PC-9 (cell line): Measurements from ENCODE around the gene CDC42BPG. TPM values are rescaled to one million over a fixed set of nuclear protein-coding genes. Genes with fewer than 3 reads are reported as not detected.

Experiments
- Bru-seq: library from RNA; stranded (reverse); fragments of 400-500 nt; gene quantifications from one replicate; lab custom pipeline; 2021; lab: Mats Ljungman, UMichigan
- BruChase-seq, 2 experiments: library from RNA; stranded (reverse); fragments of 400-500 nt; gene quantifications; one replicate each; lab custom pipeline; 2021; lab: Mats Ljungman, UMichigan
- BruUV-seq: library from RNA; stranded (reverse); fragments of 400-500 nt; replicated peaks from 2 replicates; lab custom pipeline; 2021; lab: Mats Ljungman, UMichigan
- CTCF ChIA-PET: fragments of 300-600 bp; sonication (Branson Sonifier 250); formaldehyde crosslinking; loops from one replicate; lab custom pipeline; 2022; ENCODE audit warnings: antibody characterized with exemption; lab: Charles Lee
- POLR2A ChIA-PET: fragments of 300-600 bp; sonication (Branson Sonifier 250); formaldehyde crosslinking; loops from one replicate; lab custom pipeline; 2022; ENCODE audit warnings: antibody characterized with exemption; ENCODE audit not compliant: unreplicated experiment; lab: Charles Lee
- DNase-seq, 2 experiments: peaks; one replicate each; pipeline versions ENCODE4 v3.0.0 to v3.0.0-alpha.2; 2015 to 2022; ENCODE audit warnings: mixed read lengths in 1 of 2
- H2AFZ ChIP-seq: fragments of 200-600 bp; sonication (generic); 2 replicates; pipeline ENCODE4 v1.8.1; 2017; ENCODE audit warnings: antibody characterized with exemption
- H3F3A ChIP-seq: fragments of 200-600 bp; sonication (generic); 2 replicates; pipeline ENCODE4 v1.8.1; 2017; ENCODE audit warnings: antibody characterized with exemption, mild to moderate bottlenecking, low read depth; ENCODE audit not compliant: insufficient read depth
- H3K27ac ChIP-seq: fragments of 200-600 bp; sonication (generic); 2 replicates; pipeline ENCODE4 v1.6.1; 2016; ENCODE audit warnings: mixed run types
- H3K27me3 ChIP-seq: fragments of 200-600 bp; sonication (generic); 2 replicates; pipeline ENCODE4 v1.6.1; 2016; ENCODE audit warnings: low read depth, mixed run types; ENCODE audit not compliant: insufficient read depth
- H3K36me3 ChIP-seq: fragments of 200-600 bp; sonication (generic); 2 replicates; pipeline ENCODE4 v1.6.1; 2016; ENCODE audit warnings: low read depth, mixed run types
- H3K4me1 ChIP-seq: fragments of 200-600 bp; sonication (generic); replicated peaks from 2 replicates; pipeline ENCODE4 v1.6.1; 2016; ENCODE audit warnings: mixed run types; ENCODE audit not compliant: insufficient read depth
- H3K4me2 ChIP-seq: fragments of 200-600 bp; sonication (generic); 2 replicates; pipeline ENCODE4 v1.6.1; 2017; ENCODE audit warnings: mixed run types
- H3K4me3 ChIP-seq: fragments of 200-600 bp; sonication (generic); 2 replicates; pipeline ENCODE4 v1.6.1; 2016; ENCODE audit warnings: mixed run types
- H3K79me2 ChIP-seq: fragments of 200-600 bp; sonication (generic); 2 replicates; pipeline ENCODE4 v1.6.1; 2017; ENCODE audit warnings: low read depth, mixed run types
- H3K9me2 ChIP-seq: fragments of 200-600 bp; sonication (generic); 2 replicates; pipeline ENCODE4 v1.8.1; 2017; ENCODE audit warnings: mild to moderate bottlenecking; ENCODE audit not compliant: insufficient read depth
- H3K9me3 ChIP-seq: fragments of 200-600 bp; sonication (generic); 2 replicates; pipeline ENCODE4 v1.8.1; 2016; ENCODE audit warnings: low read depth; ENCODE audit not compliant: insufficient read depth
- H4K20me1 ChIP-seq: fragments of 200-600 bp; sonication (generic); 2 replicates; pipeline ENCODE4 v1.8.1; 2017; ENCODE audit not compliant: insufficient read depth
- EZH2 ChIP-seq: fragments of 200-600 bp; sonication (generic); IDR thresholded peaks from 2 replicates; pipeline ENCODE4 v1.8.0; 2017; ENCODE audit warnings: antibody characterized with exemption, low read depth
- intact Hi-C: fragments of 100-400 bp; cut with micrococcal nuclease; formaldehyde crosslinking; loops from one replicate; pipeline ENCODE4 v1.10.0; 2022; ENCODE audit not compliant: unreplicated experiment
- long read RNA-seq: library from polyadenylated mRNA; stranded (forward); transcript quantifications from one replicate; pipeline ENCODE4 v2.0.0, GENCODE V29; 2022
- total RNA-seq: library from RNA; stranded (reverse); gene quantifications from 2 replicates; pipeline ENCODE4 v1.2.3, GENCODE V29; 2021
- TF ChIP-seq, protein P1 (sequence below): fragments of 200-600 bp; sonication (generic); conservative IDR thresholded peaks from 2 replicates; pipeline ENCODE4 v1.6.1; 2017; ENCODE audit warnings: mixed run types, antibody characterized with exemption, mild to moderate bottlenecking, moderate library complexity

The CDC42BPG gene
- total RNA-seq (31.3 and 33.8 TPM in 2 replicates), Bru-seq, nascent RNA (percentile 55 among the genes with signal in this experiment), BruChase-seq, experiment 1, labeled RNA remaining after a 2-hour chase (percentile 64 among the genes with signal in this experiment), BruChase-seq, experiment 2, labeled RNA remaining after a 6-hour chase (percentile 70 among the genes with signal in this experiment)
- long read RNA-seq, partial matches to known transcripts = 5 of 17 reads
- long read RNA-seq, other reads (novel, unspliced or antisense) = 12 of 17 reads

DNA sequence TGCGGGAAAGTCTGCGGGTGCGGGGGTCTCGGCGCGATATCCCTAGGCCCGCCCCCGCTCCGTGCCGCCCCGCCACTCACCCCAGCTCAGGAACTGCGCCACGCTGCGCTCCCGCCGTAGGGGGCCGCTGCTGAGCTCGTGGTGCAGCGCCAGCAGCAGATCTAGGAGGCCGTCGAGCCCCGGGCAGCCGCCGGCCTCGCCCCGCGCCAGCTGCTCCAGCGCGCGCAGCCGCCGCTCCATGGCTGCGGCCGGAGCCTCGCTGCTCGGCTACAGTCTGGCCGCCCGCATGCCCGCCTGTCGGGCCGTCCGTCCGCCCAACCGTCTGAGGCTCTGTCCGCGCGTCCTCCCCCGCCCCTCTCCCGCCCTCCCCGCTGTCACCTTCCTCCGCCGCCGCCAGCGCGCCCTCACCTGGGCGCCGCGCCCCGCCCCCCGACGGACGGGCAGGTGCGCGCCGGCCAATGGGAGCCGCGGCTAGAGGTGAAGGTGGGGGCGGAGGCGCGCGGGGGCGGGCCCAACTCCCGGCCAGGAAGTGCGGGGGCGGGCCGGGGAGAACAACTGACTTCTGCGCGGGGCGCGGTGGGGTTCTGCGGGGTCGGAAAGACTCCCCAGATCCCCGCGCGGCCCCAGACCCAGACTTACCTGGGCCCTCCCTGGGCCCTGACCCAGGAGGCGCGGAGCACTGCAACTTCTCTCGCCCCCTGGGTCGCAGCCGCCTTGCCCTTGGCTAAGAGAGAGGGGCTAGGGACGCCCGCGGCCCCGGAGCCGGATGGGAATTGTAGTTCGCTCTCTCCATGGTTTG is at the start of gene CDC42BPG:
Gene CDC42BPG (minus strand): TSS at position 324 of the 799 bp plus-strand sequence. CDS start 84 bp downstream, at position 240.
- peak; percentile 73 to 94 for DNase-seq
- Histone ChIP-seq H3K9me3 (no peaks in the 10 kb centered on the region), H2AFZ (peak within 1 kb of the TSS; percentile 87), H3K79me2 (peaks cover 10% of the 10 kb centered on the region), H3F3A (peaks cover 61% of the 10 kb centered on the region; the same call in 1 of the 2 replicates), H3K9me2 (no peaks in the 10 kb centered on the region), H3K4me2 (peak within 1 kb of the TSS; percentile 82), H3K27ac (peak within 1 kb of the TSS; percentile 79), H3K36me3 (no peaks in the 10 kb centered on the region), H3K27me3 (no peaks in the 10 kb centered on the region), H3K4me1 (peaks cover 56% of the 10 kb centered on the region), H3K4me3 (peak within 1 kb of the TSS; percentile 72), H4K20me1 (no peaks in the 10 kb centered on the region)
- TF ChIP-seq EZH2 = no peak
- TF ChIP-seq, protein P1, sequence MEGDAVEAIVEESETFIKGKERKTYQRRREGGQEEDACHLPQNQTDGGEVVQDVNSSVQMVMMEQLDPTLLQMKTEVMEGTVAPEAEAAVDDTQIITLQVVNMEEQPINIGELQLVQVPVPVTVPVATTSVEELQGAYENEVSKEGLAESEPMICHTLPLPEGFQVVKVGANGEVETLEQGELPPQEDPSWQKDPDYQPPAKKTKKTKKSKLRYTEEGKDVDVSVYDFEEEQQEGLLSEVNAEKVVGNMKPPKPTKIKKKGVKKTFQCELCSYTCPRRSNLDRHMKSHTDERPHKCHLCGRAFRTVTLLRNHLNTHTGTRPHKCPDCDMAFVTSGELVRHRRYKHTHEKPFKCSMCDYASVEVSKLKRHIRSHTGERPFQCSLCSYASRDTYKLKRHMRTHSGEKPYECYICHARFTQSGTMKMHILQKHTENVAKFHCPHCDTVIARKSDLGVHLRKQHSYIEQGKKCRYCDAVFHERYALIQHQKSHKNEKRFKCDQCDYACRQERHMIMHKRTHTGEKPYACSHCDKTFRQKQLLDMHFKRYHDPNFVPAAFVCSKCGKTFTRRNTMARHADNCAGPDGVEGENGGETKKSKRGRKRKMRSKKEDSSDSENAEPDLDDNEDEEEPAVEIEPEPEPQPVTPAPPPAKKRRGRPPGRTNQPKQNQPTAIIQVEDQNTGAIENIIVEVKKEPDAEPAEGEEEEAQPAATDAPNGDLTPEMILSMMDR = peak; percentile 58; the same call in 1 of the 2 replicates
- no TSS peak for BruUV-seq
- ChIA-PET POLR2A (interaction anchor here (0.6 kb wide), 2 partner anchors 10 to 25 kb away, joined by 3 to 4 read pairs; no protein-coding TSS in a partner anchor), CTCF (interaction anchor here (0.6 to 1.5 kb wide), 6 partner anchors 33 to 1200 kb away, joined by 3 to 5 read pairs (median 3); partner anchors contain the start of gene MAP4K2)
- intact Hi-C loops = loop anchor here (5.0 kb wide), 5 partner anchors 33 to 408 kb away; partner anchors contain the start of genes CAPN1, EHD1 and SNX15

DNA sequence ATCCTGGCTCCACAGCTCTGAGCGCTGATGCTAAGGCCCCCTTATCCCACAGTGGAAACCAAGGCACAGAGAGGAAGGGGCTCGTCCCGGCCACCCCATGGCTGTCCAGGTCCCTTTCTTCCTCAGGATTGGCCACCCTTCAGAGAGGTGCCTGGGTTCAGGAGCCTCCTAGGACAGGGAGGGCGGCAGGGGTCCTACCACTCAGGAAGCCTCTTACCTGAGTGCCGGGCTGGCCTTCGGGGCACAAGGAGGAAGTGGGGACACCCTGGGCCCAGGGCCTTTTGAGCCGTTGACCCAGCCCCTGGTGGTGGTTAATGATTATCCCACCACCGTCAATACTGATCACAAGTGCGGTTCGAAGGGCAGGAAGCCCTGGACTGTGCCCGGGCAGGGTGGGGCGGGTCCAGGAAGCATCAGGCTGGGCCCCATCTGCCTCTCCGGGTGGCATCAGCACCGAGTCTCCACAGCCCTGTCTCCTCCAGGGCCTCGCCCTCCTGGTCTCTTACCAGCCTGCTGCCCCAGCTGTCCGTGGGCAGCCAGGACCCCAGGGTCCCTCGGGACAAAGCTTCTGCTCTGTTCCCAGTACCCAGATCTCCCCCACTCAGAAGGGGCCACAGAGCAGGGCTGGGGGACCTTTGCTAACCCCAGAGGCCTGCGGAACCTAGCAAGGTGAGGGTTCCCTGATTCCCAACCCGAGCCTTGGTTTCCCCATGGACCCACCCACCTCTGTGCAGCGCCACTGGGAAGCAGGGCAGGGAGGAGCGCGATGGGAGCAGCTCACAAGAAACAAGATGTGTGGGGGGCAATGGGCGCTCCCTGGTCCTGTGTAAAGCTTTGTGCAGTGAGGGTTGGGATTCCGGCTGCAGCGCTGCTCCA is 49.0 kb upstream of the CDC42BPG start:
- ChIA-PET POLR2A (interaction anchor here (0.6 kb wide), 1 partner anchor 579 kb away, joined by 4 read pairs; no protein-coding TSS in a partner anchor), CTCF (interaction anchor here (0.5 to 0.6 kb wide), 4 partner anchors 13 to 133 kb away, joined by 3 to 7 read pairs (median 4); partner anchors contain the start of gene EHD1)
- Histone ChIP-seq H4K20me1 (0 out of 2 replicates have a peak, but pooled peaks cover 4% of the 10 kb centered on the region), H3F3A (peaks cover 14% of the 10 kb centered on the region; the same call in 1 of the 2 replicates), H3K4me2 (no peak overlapping the region), H3K36me3 (0 out of 2 replicates have a peak, but pooled peaks cover 2% of the 10 kb centered on the region), H3K27me3 (no peaks in the 10 kb centered on the region), H3K79me2 (no peaks in the 10 kb centered on the region), H3K9me2 (no peaks in the 10 kb centered on the region), H3K27ac (no peak overlapping the region), H3K4me1 (peaks cover 4% of the 10 kb centered on the region; the same call in 1 of the 2 replicates), H2AFZ (no peak overlapping the region), H3K9me3 (no peaks in the 10 kb centered on the region), H3K4me3 (no peak overlapping the region)
- no TSS peak for BruUV-seq
- intact Hi-C loops = loop anchor here (1.0 to 2.0 kb wide), 2 partner anchors 46 to 107 kb away; no protein-coding TSS in a partner anchor
- DNase-seq = no peak
- TF ChIP-seq, protein P1 = no peak
- TF ChIP-seq EZH2 = no peak
